Hepatocyte (in vitro differentiated cells): Measurements from ENCODE around the gene GRIK4.

ENCODE experiments used
- CTCF ChIP-seq: fragments of 200-600 bp; sonication (generic); IDR thresholded peaks from 2 replicates; pipeline ENCODE4 v1.5.1; 2016; ENCODE audit warnings: antibody characterized with exemption, mild to moderate bottlenecking; ENCODE audit not compliant: poor library complexity
- EZH2 ChIP-seq: fragments of 200-600 bp; sonication (generic); IDR thresholded peaks from 2 replicates; pipeline ENCODE4 v1.6.1; 2016; ENCODE audit warnings: antibody characterized with exemption, mild to moderate bottlenecking, borderline replicate concordance

- TF ChIP-seq CTCF, result no peak
- TF ChIP-seq EZH2, result no peak
Observed at GRCh38 chr11:120519474-120519873, 7.9 kb downstream of the GRIK4 start.
